Activated CD8-positive, alpha-beta T cell treated with anti-CD3 and anti-CD28 coated beads for 36 hours (primary cell): Measurements from ENCODE around the gene ABCA4. TPM values are rescaled to one million over a fixed set of nuclear protein-coding genes. Genes with fewer than 3 reads are reported as not detected.

Experiments
- ATAC-seq: fragments of 200-7000 bp; cut with Tn5 transposase; one replicate; pipeline ENCODE4 v1.10.0; 2021; ENCODE audit warnings: mild to moderate bottlenecking, moderate library complexity
- CTCF ChIA-PET: fragments of 350-600 bp; sonication (Branson Sonifier 250); formaldehyde crosslinking; loops from one replicate; lab custom pipeline; 2021; ENCODE audit warnings: antibody characterized with exemption; lab: Charles Lee
- POLR2A ChIA-PET: fragments of 350-600 bp; sonication (Branson Sonifier 250); formaldehyde crosslinking; loops from one replicate; lab custom pipeline; 2021; ENCODE audit warnings: antibody characterized with exemption; lab: Charles Lee
- DNase-seq: peaks from one replicate; pipeline ENCODE4 v3.0.0-alpha.2; 2020
- H3K27ac Mint-ChIP-seq: one replicate; pipeline ENCODE4 v1.8.0; 2021; ENCODE audit warnings: mild to moderate bottlenecking, mixed read lengths
- H3K27me3 Mint-ChIP-seq: one replicate; pipeline ENCODE4 v1.8.0; 2021; ENCODE audit warnings: mixed read lengths
- H3K36me3 Mint-ChIP-seq: one replicate; pipeline ENCODE4 v1.8.0; 2021; ENCODE audit warnings: low read depth, mixed read lengths
- H3K4me1 Mint-ChIP-seq: one replicate; pipeline ENCODE4 v1.8.0; 2021; ENCODE audit warnings: low read depth, mixed read lengths
- H3K4me3 Mint-ChIP-seq: one replicate; pipeline ENCODE4 v1.8.0; 2021; ENCODE audit warnings: mild to moderate bottlenecking, moderate library complexity, mixed read lengths
- H3K9me3 Mint-ChIP-seq: one replicate; pipeline ENCODE4 v1.8.0; 2021; ENCODE audit warnings: mixed read lengths
- CTCF ChIP-seq: fragments of 200-600 bp; IDR thresholded peaks from one replicate; pipeline ENCODE4 v1.8.0; 2022; ENCODE audit warnings: antibody characterized with exemption, mild to moderate bottlenecking
- intact Hi-C: fragments of 100-400 bp; cut with micrococcal nuclease; formaldehyde crosslinking; loops from one replicate; pipeline ENCODE4 v1.10.0; 2022
- total RNA-seq, 2 experiments: library from RNA; stranded (reverse); gene quantifications; one replicate each; pipeline ENCODE4 v1.2.3, GENCODE V29; 2021

The ABCA4 gene
- total RNA-seq, 2 experiments from 2014 or later, result not detected

GRCh38 chr1:94095744-94096469 lies 25.0 kb downstream of the ABCA4 start:
- no peak for DNase-seq
- Mint-ChIP-seq H3K4me1 (peaks cover 20% of the 10 kb centered on the region), H3K27ac (no peak overlapping the region), H3K27me3 (no peaks in the 10 kb centered on the region), H3K36me3 (no peaks in the 10 kb centered on the region), H3K9me3 (no peaks in the 10 kb centered on the region), H3K4me3 (no peak overlapping the region)
- no peak for ATAC-seq
- ChIA-PET POLR2A (no interaction called here), CTCF (no interaction called here)
- intact Hi-C loops, result no loop called here
- TF ChIP-seq CTCF, result no peak

GRCh38 chr1:94095112-94095637 lies 25.8 kb downstream of the ABCA4 start:
- Mint-ChIP-seq H3K4me3 (no peak overlapping the region), H3K36me3 (no peaks in the 10 kb centered on the region), H3K9me3 (no peaks in the 10 kb centered on the region), H3K27ac (no peak overlapping the region), H3K4me1 (peaks cover 22% of the 10 kb centered on the region), H3K27me3 (peaks cover 1% of the 10 kb centered on the region)
- POLR2A ChIA-PET, result interaction anchor here (0.6 kb wide), 1 partner anchor 364 kb away, joined by 5 read pairs; no protein-coding TSS in a partner anchor
- intact Hi-C loops, result no loop called here
- no peak for DNase-seq
- no peak for ATAC-seq
- TF ChIP-seq CTCF, result no peak
- CTCF ChIA-PET, result no interaction called here

GRCh38 chr1:94094469-94095111 lies 26.4 kb downstream of the ABCA4 start:
- no peak overlapping the region for H3K27ac Mint-ChIP-seq
- CTCF ChIA-PET, result no interaction called here

GRCh38 chr1:94093996-94094395 lies 27.0 kb downstream of the ABCA4 start:
- no peak overlapping the region for H3K27ac Mint-ChIP-seq
- POLR2A ChIA-PET, result no interaction called here

More at GRCh38 chr1:94094469-94095111, 26.4 kb downstream of the ABCA4 start:
- TF ChIP-seq CTCF, result no peak
- ATAC-seq, result no peak
- H3K36me3 Mint-ChIP-seq, result no peaks in the 10 kb centered on the region
- intact Hi-C loops, result no loop called here
- peaks cover 22% of the 10 kb centered on the region for H3K4me1 Mint-ChIP-seq
- H3K9me3 Mint-ChIP-seq, result no peaks in the 10 kb centered on the region
- H3K27me3 Mint-ChIP-seq, result peaks cover 1% of the 10 kb centered on the region
- POLR2A ChIA-PET, result interaction anchor here (0.6 kb wide), 1 partner anchor 364 kb away, joined by 5 read pairs; no protein-coding TSS in a partner anchor
- no peak for DNase-seq
- no peak overlapping the region for H3K4me3 Mint-ChIP-seq

More at GRCh38 chr1:94093996-94094395, 27.0 kb downstream of the ABCA4 start:
- Mint-ChIP-seq H3K27me3 (peaks cover 1% of the 10 kb centered on the region), H3K4me3 (no peak overlapping the region), H3K4me1 (peaks cover 22% of the 10 kb centered on the region), H3K9me3 (no peaks in the 10 kb centered on the region), H3K36me3 (no peaks in the 10 kb centered on the region)
- no peak for TF ChIP-seq CTCF
- ATAC-seq (no peak), DNase-seq (no peak)
- CTCF ChIA-PET, result no interaction called here
- intact Hi-C loops, result no loop called here
